ENCODE data around the gene S1PR2.

- peak in 3 of 4 donors; percentile 27 to 81 (median 77) for TF ChIP-seq POLR2A (IDR thresholded peaks at IDR 0.05)
- TF ChIP-seq CTCF (IDR thresholded peaks at IDR 0.05) = peak in 2 of 6 experiments; percentile 3 to 34
These were observed 36.5 kb downstream of the S1PR2 start, which contains the start of gene DNMT1 for GRCh38 chr19:10194500-10195198.

Data from esophagus squamous epithelium (tissue), 4 donors.